Osteocyte (in vitro differentiated cells): ENCODE data around the gene VTI1B. TPM values are rescaled to one million over a fixed set of nuclear protein-coding genes. Genes with fewer than 3 reads are reported as not detected.
A peak's percentile ranks its signal among the peaks of the same experiment; 100 is the strongest.

Source experiments
- DNase-seq: peaks from one replicate; pipeline ENCODE4 v3.0.0; 2021; ENCODE audit warnings: mixed read lengths; ENCODE audit not compliant: unreplicated experiment; ENCODE audit errors: extremely low spot score
- H3K27ac Mint-ChIP-seq: one replicate; pipeline ENCODE4 v1.8.0; 2021; ENCODE audit warnings: mild to moderate bottlenecking, mixed read lengths; ENCODE audit not compliant: unreplicated experiment
- H3K27me3 Mint-ChIP-seq: one replicate; pipeline ENCODE4 v1.8.0; 2021; ENCODE audit warnings: mixed read lengths; ENCODE audit not compliant: unreplicated experiment
- H3K36me3 Mint-ChIP-seq: one replicate; pipeline ENCODE4 v1.8.0; 2021; ENCODE audit warnings: mixed read lengths; ENCODE audit not compliant: unreplicated experiment
- H3K4me1 Mint-ChIP-seq: one replicate; pipeline ENCODE4 v1.8.0; 2021; ENCODE audit warnings: mixed read lengths; ENCODE audit not compliant: unreplicated experiment
- H3K4me3 Mint-ChIP-seq: one replicate; pipeline ENCODE4 v1.8.0; 2021; ENCODE audit warnings: mild to moderate bottlenecking, moderate library complexity, mixed read lengths; ENCODE audit not compliant: unreplicated experiment
- H3K9me3 Mint-ChIP-seq: one replicate; pipeline ENCODE4 v1.8.0; 2021; ENCODE audit warnings: mixed read lengths; ENCODE audit not compliant: unreplicated experiment
- CTCF ChIP-seq: fragments of 200-600 bp; sonication (generic); IDR thresholded peaks from 2 replicates; pipeline ENCODE4 v1.5.0; 2021; ENCODE audit warnings: antibody characterized with exemption, mild to moderate bottlenecking, moderate library complexity
- total RNA-seq: library from RNA; stranded (reverse); gene quantifications from 2 replicates; pipeline ENCODE4 v1.2.1, GENCODE V29; 2021

The VTI1B gene
- total RNA-seq, 1 donor from 2014 or later, result 89.3 TPM

GRCh38 chr14:67680121-67680602, 5.7 kb upstream of the VTI1B start:
- Mint-ChIP-seq H3K4me1 (peaks cover 6% of the 10 kb centered on the region), H3K27ac (no peak overlapping the region), H3K9me3 (no peaks in the 10 kb centered on the region), H3K27me3 (no peaks in the 10 kb centered on the region), H3K36me3 (peaks cover 50% of the 10 kb centered on the region), H3K4me3 (no peak overlapping the region)
- no peak for TF ChIP-seq CTCF
- DNase-seq, result no peak

GRCh38 chr14:67679006-67679405, 4.6 kb upstream of the VTI1B start:
- Mint-ChIP-seq H3K4me3 (no peak overlapping the region), H3K36me3 (peaks cover 40% of the 10 kb centered on the region), H3K27me3 (no peaks in the 10 kb centered on the region), H3K27ac (no peak overlapping the region), H3K4me1 (peaks cover 9% of the 10 kb centered on the region), H3K9me3 (no peaks in the 10 kb centered on the region)
- no peak for DNase-seq
- TF ChIP-seq CTCF, result no peak

GRCh38 chr14:67675219-67675582, 769 bp upstream of the VTI1B start:
- Mint-ChIP-seq H3K4me3 (peak overlapping the region; percentile 96), H3K36me3 (peaks cover 19% of the 10 kb centered on the region), H3K9me3 (no peaks in the 10 kb centered on the region), H3K27me3 (no peaks in the 10 kb centered on the region), H3K27ac (peak overlapping the region; percentile 97), H3K4me1 (peaks cover 23% of the 10 kb centered on the region)
- no peak for DNase-seq
- TF ChIP-seq CTCF, result no peak

- TF ChIP-seq CTCF, result peak; percentile 43
- peaks cover 23% of the 10 kb centered on the region for H3K4me1 Mint-ChIP-seq
- no peaks in the 10 kb centered on the region for H3K27me3 Mint-ChIP-seq
- no peaks in the 10 kb centered on the region for H3K9me3 Mint-ChIP-seq
- DNase-seq, result peak; percentile 88
- H3K36me3 Mint-ChIP-seq, result peaks cover 18% of the 10 kb centered on the region
- H3K4me3 Mint-ChIP-seq, result peak overlapping the region; percentile 96
- peak overlapping the region; percentile 87 for H3K27ac Mint-ChIP-seq
Observed at GRCh38 chr14:67674139-67674479, 323 bp downstream of the VTI1B start.

GRCh38 chr14:67673451-67673850, 981 bp downstream of the VTI1B start:
- peak overlapping the region; percentile 87 for H3K27ac Mint-ChIP-seq
- H3K4me3 Mint-ChIP-seq, result peak overlapping the region; percentile 96
- H3K27me3 Mint-ChIP-seq, result no peaks in the 10 kb centered on the region
- DNase-seq, result no peak
- no peak for TF ChIP-seq CTCF
- no peaks in the 10 kb centered on the region for H3K9me3 Mint-ChIP-seq
- H3K36me3 Mint-ChIP-seq, result peaks cover 18% of the 10 kb centered on the region
- peaks cover 23% of the 10 kb centered on the region for H3K4me1 Mint-ChIP-seq
